GM21576 (cell line): ENCODE results near the gene GNB5.
"Not testable (repeated sequence)": the region's sequence is repeated elsewhere in the genome, so short reads cannot be mapped to it uniquely, and the experiment has no call there.

ENCODE experiments used
- ATAC-seq: cut with Tn5 transposase; IDR thresholded peaks from one replicate; pipeline ENCODE4 v1.9.1; 2021; ENCODE audit warnings: mild to moderate bottlenecking, moderate library complexity; ENCODE audit not compliant: unreplicated experiment

Gene GNB5

DNA sequence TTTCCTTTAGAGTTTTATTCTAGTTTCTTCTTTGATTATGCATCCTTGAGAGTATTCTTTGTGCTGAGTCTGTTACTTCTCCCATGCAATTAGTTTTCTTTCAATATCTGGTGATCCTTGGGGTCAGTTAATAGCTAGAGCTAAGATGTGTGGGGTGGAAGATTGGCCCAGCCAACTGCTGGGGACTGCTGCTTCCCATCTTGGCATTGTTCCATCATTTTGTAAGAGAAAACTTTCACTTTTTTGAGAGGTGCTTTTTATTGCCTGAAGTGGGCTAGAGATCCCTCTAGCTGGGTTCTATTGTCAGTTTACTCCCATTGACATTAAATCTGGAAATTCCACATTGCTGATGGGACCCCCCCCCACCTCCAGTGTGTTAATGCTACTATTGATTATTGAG lies 94.0 kb downstream of the GNB5 start:
- no peak for ATAC-seq

DNA sequence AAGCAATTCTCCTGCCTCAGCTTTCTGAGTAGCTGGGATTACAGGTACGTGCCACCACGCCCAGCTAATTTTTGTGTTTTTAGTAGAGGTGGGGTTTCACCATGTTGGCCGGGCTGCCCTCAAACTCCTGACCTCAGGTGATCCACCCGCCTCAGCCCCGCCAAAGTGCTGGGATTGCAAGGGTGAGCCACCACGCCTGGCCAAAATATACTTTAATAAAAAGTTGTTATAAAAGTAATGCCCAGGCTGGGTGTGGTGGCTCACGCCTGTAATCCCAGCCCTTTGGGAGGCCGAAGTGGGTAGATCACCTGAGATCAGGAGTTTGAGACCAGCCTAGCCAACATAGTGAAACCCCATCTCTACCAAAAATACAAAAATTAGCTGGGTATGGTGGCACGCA lies 94.7 kb downstream of the GNB5 start:
- ATAC-seq: not testable (repeated sequence)

GRCh38 chr15:52095597-52096262 lies 95.5 kb downstream of the GNB5 start:
- no peak for ATAC-seq

GRCh38 chr15:52094811-52095584 lies 96.2 kb downstream of the GNB5 start:
- ATAC-seq: no peak

DNA sequence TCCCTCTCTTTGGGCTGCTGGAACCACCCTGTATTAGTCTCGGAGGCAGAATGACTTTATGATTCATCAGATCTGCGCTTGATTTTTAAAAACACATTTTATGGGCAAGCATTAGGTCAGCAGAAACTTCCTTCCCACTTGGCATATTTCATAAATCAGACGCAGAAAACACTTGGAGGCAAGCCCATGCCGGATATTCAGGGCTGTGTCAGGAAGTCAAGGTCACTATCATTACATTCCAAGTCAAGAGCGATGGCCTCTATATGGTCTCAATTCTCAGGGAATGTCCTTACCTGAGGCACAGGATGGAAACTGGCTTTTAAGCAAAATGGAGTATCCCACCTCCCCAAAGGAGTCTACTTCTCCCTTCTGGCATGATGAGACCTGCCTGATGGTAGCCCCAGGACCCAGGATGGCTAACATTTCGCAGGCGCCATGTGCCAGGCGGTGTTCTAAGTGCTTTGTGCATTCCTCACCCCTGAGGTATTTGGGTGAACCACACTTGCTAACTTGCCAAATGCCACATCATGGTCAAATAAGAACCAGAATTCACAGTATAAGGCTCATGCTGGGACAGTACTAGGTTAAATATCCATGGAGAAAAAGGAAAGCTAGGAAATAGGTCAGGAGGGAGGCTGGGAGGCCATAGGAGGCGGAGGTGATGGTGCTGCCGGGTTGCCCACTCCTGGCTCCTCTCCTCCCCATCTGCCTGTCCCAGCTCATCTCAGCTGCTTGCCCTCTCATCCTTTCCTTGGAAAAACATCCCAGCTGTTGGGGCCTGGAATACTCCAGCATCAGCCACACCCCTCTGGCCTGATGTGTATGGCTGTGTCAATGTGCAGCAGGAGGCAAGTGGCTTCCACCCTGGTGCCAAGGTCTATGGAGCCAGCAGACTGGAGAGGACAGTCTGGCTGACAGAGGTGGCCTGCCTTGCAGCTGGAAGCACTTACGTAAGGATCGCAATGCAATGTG lies 97.4 kb downstream of the GNB5 start:
- ATAC-seq: no peak

GRCh38 chr15:52093167-52093538 lies 98.0 kb downstream of the GNB5 start:
- ATAC-seq: no peak

- no peak for ATAC-seq
Measured at GRCh38 chr15:52090193-52090592, 101.0 kb downstream of the GNB5 start.

GRCh38 chr15:52086011-52086786 lies 105.0 kb downstream of the GNB5 start:
- no peak for ATAC-seq

GRCh38 chr15:52085299-52085698 lies 105.9 kb downstream of the GNB5 start:
- no peak for ATAC-seq

- no peak for ATAC-seq
Measured at GRCh38 chr15:52083603-52084002, 107.6 kb downstream of the GNB5 start.

DNA sequence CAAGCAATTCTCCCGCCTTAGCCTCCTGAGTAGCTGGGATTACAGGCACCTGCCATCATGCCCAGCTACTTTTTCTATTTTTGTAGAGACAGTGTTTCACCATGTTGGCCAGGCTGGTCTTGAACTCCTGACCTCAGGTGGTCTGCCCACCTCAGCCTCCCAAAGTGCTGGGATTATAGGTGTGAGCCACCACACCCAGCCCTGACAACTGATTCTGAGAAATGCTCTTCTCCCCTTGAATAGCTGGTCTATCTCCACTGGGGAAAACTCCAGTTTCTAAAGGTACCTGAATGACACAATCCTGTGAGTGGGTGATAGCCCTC lies 108.2 kb downstream of the GNB5 start:
- ATAC-seq: peak; percentile 5

GRCh38 chr15:52082197-52083036 lies 108.8 kb downstream of the GNB5 start:
- peak; percentile 76 for ATAC-seq

DNA sequence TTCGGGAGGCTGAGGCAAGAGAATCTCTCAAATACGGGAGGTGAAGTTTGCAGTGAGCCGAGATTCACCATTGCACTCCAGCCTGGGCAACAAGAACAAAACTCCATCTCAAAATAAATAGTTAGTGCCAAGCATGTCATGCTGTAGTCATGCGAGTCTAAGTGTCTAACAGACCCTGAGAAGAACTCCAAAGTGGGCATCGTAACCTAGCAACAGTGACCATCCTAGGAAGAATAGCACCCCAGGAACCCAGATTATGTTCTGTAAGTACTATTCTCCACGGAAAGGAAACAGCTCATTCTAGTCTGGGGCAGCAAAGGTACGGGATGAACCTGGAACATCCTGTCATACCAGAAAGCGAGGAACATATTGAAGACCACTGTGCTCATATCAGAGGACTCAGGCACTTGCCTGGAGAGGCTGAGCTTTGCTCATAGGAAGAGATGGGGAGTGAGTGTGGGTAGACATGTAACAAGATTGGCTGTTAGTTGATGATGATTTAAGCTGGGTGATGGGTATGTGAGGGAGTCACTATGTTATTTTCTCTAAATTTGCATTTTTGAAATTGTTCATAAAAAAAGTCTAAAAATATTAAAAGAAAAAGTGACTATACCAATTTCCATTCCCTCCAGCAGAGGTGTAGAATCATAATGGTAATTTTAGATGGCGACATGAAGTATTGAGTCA lies 110.3 kb downstream of the GNB5 start:
- ATAC-seq: no peak

- no peak for ATAC-seq
Measured at GRCh38 chr15:52080031-52080430, 111.2 kb downstream of the GNB5 start.

- ATAC-seq: no peak
Measured at GRCh38 chr15:52078876-52079700, 112.1 kb downstream of the GNB5 start.

- ATAC-seq: no peak
Measured at GRCh38 chr15:52078197-52078875, 112.9 kb downstream of the GNB5 start.

GRCh38 chr15:52076889-52077781 lies 114.1 kb downstream of the GNB5 start:
- no peak for ATAC-seq
